Skeletal muscle satellite cell (primary cell): Measurements from ENCODE around the gene EPHA10.

Source experiments
- H3K27me3 ChIP-seq: 2 replicates; pipeline ENCODE4 v1.7.0; 2013; ENCODE audit warnings: low read length; ENCODE audit not compliant: control insufficient read depth, insufficient read depth
- H3K36me3 ChIP-seq: 2 replicates; pipeline ENCODE4 v1.7.0; 2013; ENCODE audit warnings: mild to moderate bottlenecking, control low read depth, low read length; ENCODE audit not compliant: insufficient read depth
- H3K4me1 ChIP-seq: 2 replicates; pipeline ENCODE4 v1.7.0; 2013; ENCODE audit warnings: low read length; ENCODE audit not compliant: control insufficient read depth, insufficient read depth
- H3K4me2 ChIP-seq: 2 replicates; pipeline ENCODE4 v1.7.0; 2013; ENCODE audit warnings: mild to moderate bottlenecking, low read length
- H3K4me3 ChIP-seq: 2 replicates; pipeline ENCODE4 v1.7.0; 2013; ENCODE audit warnings: low read length
- H3K9ac ChIP-seq: 2 replicates; pipeline ENCODE4 v1.7.0; 2013; ENCODE audit warnings: mild to moderate bottlenecking, low read depth, low read length, moderate library complexity
- H3K9me3 ChIP-seq: replicated peaks from 2 replicates; pipeline ENCODE4 v1.7.0; 2013; ENCODE audit warnings: mild to moderate bottlenecking, control low read depth, low read length

Gene EPHA10

DNA sequence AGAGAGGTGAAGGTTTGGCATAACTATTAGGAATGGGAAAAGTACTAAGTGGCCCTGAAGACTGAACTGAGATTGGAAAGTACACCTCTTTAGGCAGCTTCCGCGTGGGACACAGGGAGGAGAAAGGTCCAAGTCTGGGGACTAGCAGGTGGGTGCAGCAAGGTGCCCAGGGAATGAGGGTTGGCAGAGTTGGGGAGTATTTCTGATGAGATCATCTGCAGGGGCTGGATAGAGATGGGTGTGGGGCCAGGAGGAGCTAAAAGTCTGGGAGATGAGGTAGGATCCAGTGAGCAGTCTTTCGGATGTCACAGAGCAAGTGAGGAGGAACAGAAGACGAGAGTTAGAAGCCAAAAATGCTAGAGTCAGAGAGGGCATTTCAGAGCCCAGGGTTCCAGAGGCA lies 36.5 kb downstream of the EPHA10 start:
- H3K4me2 ChIP-seq = no peak overlapping the region
- H3K9ac ChIP-seq = no peak overlapping the region
- no peaks in the 10 kb centered on the region for H3K4me1 ChIP-seq
- H3K4me3 ChIP-seq = no peak overlapping the region
- no peaks in the 10 kb centered on the region for H3K9me3 ChIP-seq
- peaks cover 63% of the 10 kb centered on the region for H3K27me3 ChIP-seq
- no peaks in the 10 kb centered on the region for H3K36me3 ChIP-seq

DNA sequence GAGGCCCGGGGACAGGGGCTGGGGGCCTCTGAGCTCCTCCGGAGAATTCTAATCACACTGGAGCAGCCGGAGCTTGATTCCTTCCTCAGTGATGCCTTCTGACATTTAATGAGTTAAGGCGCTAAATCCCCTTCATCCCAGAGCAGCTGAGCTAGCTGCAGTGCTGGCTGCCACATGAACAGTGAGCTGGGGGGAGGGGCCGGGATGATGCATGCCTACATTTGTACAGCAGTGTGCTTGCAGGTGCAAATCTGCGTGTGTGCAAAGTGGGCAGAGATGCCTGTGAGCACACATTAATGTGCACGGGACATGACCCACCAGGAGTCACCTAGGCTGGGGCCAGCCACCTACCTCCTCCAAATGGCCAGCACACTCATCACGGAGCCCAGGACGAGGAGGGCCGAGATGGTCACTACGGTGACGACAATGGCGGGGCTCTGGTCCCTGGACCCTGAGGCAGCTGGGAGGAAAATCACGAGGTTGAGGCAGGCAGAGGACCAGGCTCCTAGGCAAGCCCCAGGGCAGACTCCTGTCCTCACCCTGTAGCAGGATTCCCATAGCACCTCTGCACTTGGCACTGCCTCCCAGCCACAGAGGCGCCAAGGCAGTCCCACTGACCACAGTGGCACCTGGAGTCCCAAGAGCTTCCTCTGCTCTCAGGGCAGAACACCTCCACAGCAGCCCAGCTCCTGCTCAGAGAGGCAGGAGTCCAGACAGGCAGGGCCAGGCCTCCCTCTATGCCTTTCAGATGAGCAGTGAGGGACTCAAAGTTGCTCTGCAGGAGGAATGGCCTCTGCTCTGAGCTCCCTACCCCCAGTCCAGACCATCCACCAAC lies 38.0 kb downstream of the EPHA10 start:
- H3K27me3 ChIP-seq = peaks cover 68% of the 10 kb centered on the region
- no peak overlapping the region for H3K4me2 ChIP-seq
- no peak overlapping the region for H3K4me3 ChIP-seq
- H3K36me3 ChIP-seq = no peaks in the 10 kb centered on the region
- no peak overlapping the region for H3K9ac ChIP-seq
- no peaks in the 10 kb centered on the region for H3K9me3 ChIP-seq
- H3K4me1 ChIP-seq = no peaks in the 10 kb centered on the region

DNA sequence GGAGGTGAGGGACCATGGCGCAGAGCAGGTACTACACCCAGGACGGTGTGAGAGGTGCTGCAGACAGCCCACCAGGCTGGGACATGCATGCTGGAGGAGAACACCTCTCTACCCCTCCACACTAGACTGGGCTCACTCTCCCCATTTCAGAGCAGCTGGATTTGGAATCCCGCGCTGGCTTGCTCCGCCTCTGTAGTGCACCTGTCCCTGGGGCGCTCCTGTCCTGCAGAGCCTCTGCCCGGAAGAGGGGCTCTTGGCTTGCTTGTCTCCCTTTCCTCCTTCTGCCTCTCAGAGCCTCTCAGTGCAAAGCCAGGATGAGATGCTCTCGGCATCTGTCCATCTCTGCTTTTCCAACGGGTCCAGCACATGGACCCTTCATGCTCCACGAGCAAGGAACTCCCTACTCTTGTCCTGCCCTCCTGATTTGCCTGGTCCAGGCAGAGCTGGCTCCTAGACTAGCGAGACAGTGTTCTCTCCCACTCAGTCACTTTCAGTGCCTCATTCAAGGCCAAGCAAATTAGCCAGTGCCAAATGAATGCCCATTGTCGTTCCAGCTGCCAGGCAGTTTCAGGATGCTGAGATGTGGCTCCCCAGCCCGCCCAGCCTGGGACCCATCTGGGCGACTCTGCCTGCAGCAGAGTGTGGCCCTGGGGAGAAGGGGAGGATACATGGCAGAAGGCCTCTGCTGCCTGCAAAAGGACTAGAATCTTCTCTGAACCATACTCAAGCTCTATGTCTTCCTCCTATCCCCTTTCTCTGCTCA lies 38.9 kb downstream of the EPHA10 start:
- Histone ChIP-seq H3K4me2 (no peak overlapping the region), H3K36me3 (no peaks in the 10 kb centered on the region), H3K4me1 (no peaks in the 10 kb centered on the region), H3K4me3 (no peak overlapping the region), H3K27me3 (peaks cover 67% of the 10 kb centered on the region), H3K9me3 (no peaks in the 10 kb centered on the region), H3K9ac (no peak overlapping the region)

DNA sequence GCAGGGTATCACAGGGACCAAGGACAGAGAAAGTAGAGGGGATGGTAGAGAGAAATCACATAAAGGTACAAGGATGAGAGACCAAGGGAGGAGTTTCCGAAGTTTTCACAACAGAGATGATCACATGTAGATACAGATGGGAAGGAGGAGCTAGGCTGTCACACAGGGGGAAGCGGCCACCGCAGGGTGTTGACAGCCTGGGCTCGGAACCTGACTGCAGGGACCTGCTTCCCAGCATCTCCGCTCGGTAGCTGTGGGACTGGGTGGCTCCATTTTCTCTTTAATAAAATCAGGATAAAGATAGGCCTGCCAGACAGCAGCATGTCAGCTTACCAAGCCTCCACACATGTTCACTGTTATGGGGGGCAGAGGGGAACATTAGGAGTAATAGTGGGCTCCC lies 40.3 kb downstream of the EPHA10 start:
- peaks cover 66% of the 10 kb centered on the region for H3K27me3 ChIP-seq
- H3K9me3 ChIP-seq = no peaks in the 10 kb centered on the region
- no peak overlapping the region for H3K4me2 ChIP-seq
- no peaks in the 10 kb centered on the region for H3K4me1 ChIP-seq
- H3K36me3 ChIP-seq = no peaks in the 10 kb centered on the region
- H3K9ac ChIP-seq = no peak overlapping the region
- no peak overlapping the region for H3K4me3 ChIP-seq

DNA sequence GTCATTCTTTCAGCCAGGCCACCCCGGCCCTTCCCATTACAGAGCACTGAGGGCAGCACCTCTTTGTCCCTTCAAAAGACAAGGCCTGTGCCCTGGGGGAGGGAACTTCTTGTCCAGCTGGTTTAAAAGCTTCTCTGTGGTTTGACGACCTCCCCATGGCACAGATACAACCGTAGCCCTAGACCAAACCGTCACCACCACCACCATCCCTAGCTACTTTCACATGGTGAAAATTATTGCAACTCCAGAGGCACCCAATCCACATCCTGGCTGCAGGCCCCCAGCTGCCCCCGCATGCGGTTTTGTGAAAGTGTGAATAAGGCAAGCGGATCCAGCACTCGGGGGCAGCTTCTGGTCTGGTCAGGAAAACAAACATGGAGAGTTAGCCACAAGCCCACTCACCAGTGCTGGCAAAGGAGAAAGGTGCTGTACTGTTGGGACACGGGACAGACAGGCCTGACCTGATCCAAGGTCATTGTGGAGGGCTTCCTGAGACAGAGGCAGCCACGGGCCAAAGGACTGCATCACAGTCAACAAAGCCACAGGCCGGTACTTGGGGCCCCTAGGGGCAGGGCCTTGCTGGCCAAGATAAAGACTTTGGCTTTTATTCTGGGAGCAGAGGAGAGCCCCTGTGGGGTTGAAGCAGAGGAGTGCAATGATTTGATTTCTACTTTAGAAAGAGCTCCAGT lies 41.4 kb downstream of the EPHA10 start:
- H3K9me3 ChIP-seq = no peaks in the 10 kb centered on the region
- no peak overlapping the region for H3K4me3 ChIP-seq
- no peaks in the 10 kb centered on the region for H3K4me1 ChIP-seq
- H3K4me2 ChIP-seq = no peak overlapping the region
- peaks cover 60% of the 10 kb centered on the region for H3K27me3 ChIP-seq
- H3K36me3 ChIP-seq = no peaks in the 10 kb centered on the region
- H3K9ac ChIP-seq = no peak overlapping the region

DNA sequence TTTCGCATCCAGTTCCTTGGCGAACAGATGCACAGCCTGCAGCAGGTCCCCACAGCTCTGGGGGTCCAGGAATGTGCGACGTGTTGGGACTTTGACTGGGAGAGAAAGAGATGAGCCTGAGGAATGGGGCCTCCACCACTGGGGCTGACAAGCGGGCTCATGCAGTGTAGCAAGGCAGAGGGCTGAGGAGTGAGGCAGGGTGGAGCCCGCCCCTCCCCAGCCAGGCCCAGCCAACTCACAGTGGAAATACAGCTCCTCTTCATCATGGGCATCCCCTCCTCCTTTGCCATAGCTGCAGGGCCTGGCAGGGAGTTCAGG lies 41.9 kb downstream of the EPHA10 start:
- H3K4me1 ChIP-seq = no peaks in the 10 kb centered on the region
- no peaks in the 10 kb centered on the region for H3K36me3 ChIP-seq
- no peaks in the 10 kb centered on the region for H3K9me3 ChIP-seq
- H3K27me3 ChIP-seq = peaks cover 55% of the 10 kb centered on the region
- H3K9ac ChIP-seq = no peak overlapping the region
- no peak overlapping the region for H3K4me3 ChIP-seq
- no peak overlapping the region for H3K4me2 ChIP-seq

DNA sequence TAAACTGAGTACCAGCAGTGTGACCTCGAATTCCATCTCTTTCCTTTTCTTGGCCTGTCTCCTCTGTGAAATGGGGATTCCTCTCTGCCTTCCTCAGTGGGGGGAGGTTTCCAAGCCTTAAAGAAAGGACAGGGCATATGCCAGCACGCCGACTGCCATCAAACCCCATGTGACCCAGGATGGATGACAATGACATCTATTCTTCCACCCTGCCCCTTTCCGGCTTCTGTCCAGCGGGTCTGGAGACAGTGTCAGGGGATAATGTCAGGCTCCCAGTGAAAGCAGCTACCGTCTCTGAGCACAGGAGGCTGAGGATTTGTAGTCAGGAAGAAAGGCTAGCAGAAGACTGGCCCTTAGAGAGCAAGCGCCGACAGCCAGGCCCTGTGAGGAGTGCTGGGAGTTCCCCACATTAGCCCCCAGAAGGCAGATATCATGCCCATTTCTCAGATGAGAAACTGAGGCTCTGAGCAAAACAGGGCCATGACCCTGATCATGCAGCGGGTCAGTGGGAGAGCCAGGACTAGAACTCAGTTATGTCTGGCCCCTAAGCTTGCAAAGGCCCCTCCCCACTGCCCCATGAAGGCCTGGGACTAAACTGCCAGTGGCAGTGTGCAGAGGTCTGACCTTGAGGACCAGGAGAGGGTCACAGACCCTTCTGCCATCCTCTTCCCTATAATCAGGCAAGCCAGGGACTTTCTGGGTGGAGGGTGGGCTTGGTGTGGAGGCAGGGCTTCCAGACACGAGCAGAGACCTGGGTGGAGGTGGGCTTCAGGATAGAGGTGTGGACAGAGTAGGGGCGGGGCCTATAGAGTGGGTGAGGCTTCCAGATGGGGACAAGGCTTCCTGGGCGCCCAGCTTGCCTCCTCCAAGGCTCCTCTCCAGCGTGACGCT lies 42.5 kb downstream of the EPHA10 start:
- H3K4me3 ChIP-seq = no peak overlapping the region
- H3K4me2 ChIP-seq = no peak overlapping the region
- H3K9ac ChIP-seq = no peak overlapping the region
- no peaks in the 10 kb centered on the region for H3K9me3 ChIP-seq
- H3K27me3 ChIP-seq = peaks cover 49% of the 10 kb centered on the region
- H3K4me1 ChIP-seq = no peaks in the 10 kb centered on the region
- no peaks in the 10 kb centered on the region for H3K36me3 ChIP-seq

DNA sequence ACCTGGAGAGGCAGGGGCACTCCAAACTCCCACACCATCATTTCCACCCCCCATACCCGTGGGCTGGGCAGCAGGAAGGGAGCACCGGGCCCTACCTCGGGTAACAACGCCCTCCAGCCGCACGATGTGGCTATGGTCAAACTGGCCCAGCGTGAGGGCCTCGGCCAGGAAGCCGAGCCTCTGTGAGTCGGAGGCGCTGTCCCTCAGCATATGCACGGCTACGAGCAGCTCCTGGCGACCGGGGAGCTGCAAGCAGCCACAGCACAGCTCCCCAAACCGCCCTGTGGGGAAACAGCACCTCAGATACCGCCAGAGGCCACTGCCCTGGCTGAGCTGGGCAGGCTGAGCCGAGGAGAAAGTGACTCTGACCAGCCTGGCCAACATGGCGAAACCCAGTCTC lies 43.4 kb downstream of the EPHA10 start:
- Histone ChIP-seq H3K9ac (no peak overlapping the region), H3K4me3 (no peak overlapping the region), H3K27me3 (peaks cover 40% of the 10 kb centered on the region), H3K4me1 (no peaks in the 10 kb centered on the region), H3K36me3 (no peaks in the 10 kb centered on the region), H3K9me3 (no peaks in the 10 kb centered on the region), H3K4me2 (no peak overlapping the region)

DNA sequence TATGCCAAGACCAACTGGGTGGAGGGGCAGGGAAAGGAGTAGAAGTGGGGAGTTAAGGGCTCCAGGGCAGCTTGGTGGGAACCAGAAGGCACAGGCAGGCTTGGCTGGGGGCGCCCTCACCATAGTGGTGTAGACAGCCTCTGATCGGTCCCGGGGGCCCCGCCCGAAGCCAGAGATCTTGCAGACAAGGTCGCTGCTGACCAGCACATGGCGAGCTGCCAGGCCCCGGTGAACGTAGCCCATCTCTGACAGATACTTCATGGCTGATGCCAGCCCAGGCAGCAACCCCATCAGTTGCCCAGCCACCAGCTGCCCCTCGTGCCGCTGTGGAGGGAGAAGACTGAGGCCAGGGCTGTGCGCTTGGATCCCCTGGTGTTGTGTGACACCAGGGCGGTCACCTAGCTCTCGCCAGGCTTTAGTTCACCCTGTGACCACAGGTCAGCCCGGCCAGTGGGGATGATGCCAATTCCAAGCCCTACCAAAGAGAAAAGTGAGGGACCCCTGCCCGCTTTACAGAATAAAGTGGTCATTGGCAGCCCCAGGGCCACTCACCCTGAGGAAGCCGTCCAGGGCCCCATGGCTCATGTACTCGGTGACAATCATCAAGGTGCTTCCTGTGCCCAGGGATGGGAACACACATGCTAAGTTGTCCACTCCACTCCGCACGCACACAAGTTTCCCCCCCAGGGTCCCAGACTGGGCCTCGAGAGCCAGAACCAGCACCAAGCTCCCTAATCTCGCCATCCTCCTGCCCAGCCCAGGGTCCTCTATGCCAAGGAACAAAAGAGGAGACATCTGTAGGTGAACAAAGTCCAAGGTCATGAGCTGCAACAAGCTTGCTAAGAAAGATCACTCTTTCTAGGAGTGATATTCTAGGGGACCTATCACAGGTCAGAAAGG lies 44.4 kb downstream of the EPHA10 start:
- H3K4me3 ChIP-seq = no peak overlapping the region
- no peaks in the 10 kb centered on the region for H3K9me3 ChIP-seq
- H3K36me3 ChIP-seq = no peaks in the 10 kb centered on the region
- H3K27me3 ChIP-seq = peaks cover 29% of the 10 kb centered on the region
- no peak overlapping the region for H3K9ac ChIP-seq
- no peak overlapping the region for H3K4me2 ChIP-seq
- H3K4me1 ChIP-seq = no peaks in the 10 kb centered on the region

DNA sequence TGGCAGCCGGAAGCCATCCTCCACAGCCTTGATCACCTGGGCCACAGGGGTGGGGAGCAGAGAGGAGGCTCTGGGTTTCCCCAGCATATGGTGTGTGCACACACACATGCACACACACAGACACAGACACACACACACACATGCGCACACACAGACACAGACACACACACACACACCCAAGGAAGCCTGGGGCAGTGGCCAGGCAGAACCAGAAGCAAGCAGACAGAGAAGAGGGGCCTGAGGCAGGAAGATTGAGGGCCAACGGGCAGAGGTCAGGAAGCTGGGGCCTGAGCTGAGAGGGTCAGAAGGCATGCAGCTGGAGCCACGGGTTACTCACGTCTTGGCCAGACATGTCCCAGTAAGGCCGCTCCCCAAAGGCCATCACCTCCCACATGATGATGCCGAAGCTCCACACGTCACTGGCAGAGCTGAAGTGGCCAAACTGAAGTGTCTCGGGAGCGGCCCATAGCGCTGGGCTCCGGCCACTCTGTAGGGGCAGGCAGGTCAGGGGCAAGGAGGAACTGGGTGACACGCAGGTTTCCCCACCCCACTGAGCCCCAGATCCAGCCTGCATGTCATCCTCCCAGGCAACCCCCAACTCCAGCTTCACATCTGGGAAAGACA lies 45.2 kb downstream of the EPHA10 start:
- Histone ChIP-seq H3K4me3 (no peak overlapping the region), H3K4me2 (no peak overlapping the region), H3K9me3 (no peaks in the 10 kb centered on the region), H3K4me1 (no peaks in the 10 kb centered on the region), H3K9ac (no peak overlapping the region), H3K27me3 (peaks cover 25% of the 10 kb centered on the region), H3K36me3 (no peaks in the 10 kb centered on the region)
